AG10803 (cell line): ENCODE data around the gene ZNF394.
A peak's percentile ranks its signal among the peaks of the same experiment; 100 is the strongest.
"Not testable (repeated sequence)": the region's sequence is repeated elsewhere in the genome, so short reads cannot be mapped to it uniquely, and the experiment has no call there.

ENCODE experiments used
- DNase-seq: peaks from one replicate; pipeline ENCODE4 v3.0.0; 2010; ENCODE audit warnings: low read depth
- H3K4me3 ChIP-seq: 2 replicates; pipeline ENCODE4 v1.5.1; 2011; ENCODE audit warnings: mild to moderate bottlenecking, low read length, control low read depth
- CTCF ChIP-seq: conservative IDR thresholded peaks from 2 replicates; pipeline ENCODE4 v1.5.1; 2011; ENCODE audit warnings: mild to moderate bottlenecking, low read length, control low read depth, inconsistent platforms

ZNF394 gene

GRCh38 chr7:99504281-99504602 is 4.2 kb upstream of the ZNF394 start:
- TF ChIP-seq CTCF, result no peak
- DNase-seq, result no peak
- H3K4me3 ChIP-seq, result peak overlapping the region; percentile 92

GRCh38 chr7:99501236-99501635 is 1.2 kb upstream of the ZNF394 start:
- not testable (repeated sequence) for DNase-seq, H3K4me3 ChIP-seq

- TF ChIP-seq CTCF, result no peak
- peak overlapping the region; percentile 78 for H3K4me3 ChIP-seq
- DNase-seq, result no peak
Measured at GRCh38 chr7:99500637-99501009, 542 bp upstream of the ZNF394 start.

- TF ChIP-seq CTCF, result no peak
- DNase-seq, result peak; percentile 16
- H3K4me3 ChIP-seq, result peak overlapping the region; percentile 78
Measured at GRCh38 chr7:99499371-99499720, 735 bp downstream of the ZNF394 start.

- DNase-seq, result no peak
- peak overlapping the region; percentile 78 for H3K4me3 ChIP-seq
- no peak for TF ChIP-seq CTCF
Measured at GRCh38 chr7:99498546-99498944, 1.5 kb downstream of the ZNF394 start.

- no peak for TF ChIP-seq CTCF
- H3K4me3 ChIP-seq, result peak overlapping the region; percentile 78
- DNase-seq, result no peak
Measured at GRCh38 chr7:99497766-99498545, 2.1 kb downstream of the ZNF394 start.

- H3K4me3 ChIP-seq, result no peak overlapping the region
- no peak for TF ChIP-seq CTCF
- no peak for DNase-seq
Measured at GRCh38 chr7:99493823-99494222, 6.3 kb downstream of the ZNF394 start.

- no peak overlapping the region for H3K4me3 ChIP-seq
- TF ChIP-seq CTCF, result no peak
- no peak for DNase-seq
Measured at GRCh38 chr7:99490878-99491277, 9.2 kb downstream of the ZNF394 start.
